Measurements from ENCODE around the gene PRSS2.

GRCh38 chr7:142796501-142797390 lies 26.0 kb downstream of the PRSS2 start:
- TF ChIP-seq, protein P1, sequence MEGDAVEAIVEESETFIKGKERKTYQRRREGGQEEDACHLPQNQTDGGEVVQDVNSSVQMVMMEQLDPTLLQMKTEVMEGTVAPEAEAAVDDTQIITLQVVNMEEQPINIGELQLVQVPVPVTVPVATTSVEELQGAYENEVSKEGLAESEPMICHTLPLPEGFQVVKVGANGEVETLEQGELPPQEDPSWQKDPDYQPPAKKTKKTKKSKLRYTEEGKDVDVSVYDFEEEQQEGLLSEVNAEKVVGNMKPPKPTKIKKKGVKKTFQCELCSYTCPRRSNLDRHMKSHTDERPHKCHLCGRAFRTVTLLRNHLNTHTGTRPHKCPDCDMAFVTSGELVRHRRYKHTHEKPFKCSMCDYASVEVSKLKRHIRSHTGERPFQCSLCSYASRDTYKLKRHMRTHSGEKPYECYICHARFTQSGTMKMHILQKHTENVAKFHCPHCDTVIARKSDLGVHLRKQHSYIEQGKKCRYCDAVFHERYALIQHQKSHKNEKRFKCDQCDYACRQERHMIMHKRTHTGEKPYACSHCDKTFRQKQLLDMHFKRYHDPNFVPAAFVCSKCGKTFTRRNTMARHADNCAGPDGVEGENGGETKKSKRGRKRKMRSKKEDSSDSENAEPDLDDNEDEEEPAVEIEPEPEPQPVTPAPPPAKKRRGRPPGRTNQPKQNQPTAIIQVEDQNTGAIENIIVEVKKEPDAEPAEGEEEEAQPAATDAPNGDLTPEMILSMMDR (IDR thresholded peaks at IDR 0.05): no peak
- TF ChIP-seq POLR2AphosphoS5 (IDR thresholded peaks at IDR 0.05; ENCODE audit: insufficient read depth in 1 of 2, low read depth in 1 of 2): no peak

Measured in vagina (tissue), 2 donors.